Measurements from ENCODE around the gene KCNMB2. TPM values are rescaled to one million over a fixed set of nuclear protein-coding genes. Genes with fewer than 3 reads are reported as not detected.

KCNMB2 gene
- total RNA-seq, 1 experiment from 2014 or later, result not detected

DNA sequence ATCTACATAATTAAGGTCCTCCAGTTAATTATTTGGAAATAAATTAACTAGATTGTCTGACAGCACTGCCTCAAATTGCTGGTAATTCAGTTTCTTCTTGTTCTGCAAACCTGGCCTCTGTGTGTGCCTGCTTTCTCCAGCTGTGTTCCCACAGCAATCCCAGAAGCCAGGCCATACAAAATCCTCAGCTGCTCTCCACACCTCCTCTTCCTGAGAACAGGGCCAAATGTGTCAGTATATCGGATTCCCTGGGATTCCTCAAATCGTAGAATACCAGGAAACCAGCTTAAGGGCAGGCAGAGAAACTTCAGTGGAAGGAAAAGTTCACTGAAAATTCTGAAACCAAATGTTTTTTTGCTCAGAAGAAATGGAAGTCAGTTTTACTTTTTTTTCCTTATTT lies 273.9 kb downstream of the KCNMB2 start:
- TF ChIP-seq RELA (CRISPR knock-in tag; IDR thresholded peaks at IDR 0.05; ENCODE audit: borderline replicate concordance), result no peak
- TF ChIP-seq GTF2I (CRISPR knock-in tag; conservative IDR thresholded peaks at IDR 0.05), result no peak
- no peak for TF ChIP-seq CBFB (CRISPR knock-in tag; IDR thresholded peaks at IDR 0.05; ENCODE audit: low read depth)
- TF ChIP-seq, protein P1, sequence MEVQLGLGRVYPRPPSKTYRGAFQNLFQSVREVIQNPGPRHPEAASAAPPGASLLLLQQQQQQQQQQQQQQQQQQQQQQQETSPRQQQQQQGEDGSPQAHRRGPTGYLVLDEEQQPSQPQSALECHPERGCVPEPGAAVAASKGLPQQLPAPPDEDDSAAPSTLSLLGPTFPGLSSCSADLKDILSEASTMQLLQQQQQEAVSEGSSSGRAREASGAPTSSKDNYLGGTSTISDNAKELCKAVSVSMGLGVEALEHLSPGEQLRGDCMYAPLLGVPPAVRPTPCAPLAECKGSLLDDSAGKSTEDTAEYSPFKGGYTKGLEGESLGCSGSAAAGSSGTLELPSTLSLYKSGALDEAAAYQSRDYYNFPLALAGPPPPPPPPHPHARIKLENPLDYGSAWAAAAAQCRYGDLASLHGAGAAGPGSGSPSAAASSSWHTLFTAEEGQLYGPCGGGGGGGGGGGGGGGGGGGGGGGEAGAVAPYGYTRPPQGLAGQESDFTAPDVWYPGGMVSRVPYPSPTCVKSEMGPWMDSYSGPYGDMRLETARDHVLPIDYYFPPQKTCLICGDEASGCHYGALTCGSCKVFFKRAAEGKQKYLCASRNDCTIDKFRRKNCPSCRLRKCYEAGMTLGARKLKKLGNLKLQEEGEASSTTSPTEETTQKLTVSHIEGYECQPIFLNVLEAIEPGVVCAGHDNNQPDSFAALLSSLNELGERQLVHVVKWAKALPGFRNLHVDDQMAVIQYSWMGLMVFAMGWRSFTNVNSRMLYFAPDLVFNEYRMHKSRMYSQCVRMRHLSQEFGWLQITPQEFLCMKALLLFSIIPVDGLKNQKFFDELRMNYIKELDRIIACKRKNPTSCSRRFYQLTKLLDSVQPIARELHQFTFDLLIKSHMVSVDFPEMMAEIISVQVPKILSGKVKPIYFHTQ (CRISPR knock-in tag; IDR thresholded peaks at IDR 0.05), result no peak
- TF ChIP-seq ZNF263 (CRISPR knock-in tag; IDR thresholded peaks at IDR 0.05; ENCODE audit: low read depth), result no peak
- no peak for TF ChIP-seq SP1 (CRISPR knock-in tag; conservative IDR thresholded peaks at IDR 0.05)
- no peak for TF ChIP-seq PRDM15 (CRISPR knock-in tag; IDR thresholded peaks at IDR 0.05)
- TF ChIP-seq ELF4 (CRISPR knock-in tag; IDR thresholded peaks at IDR 0.05; ENCODE audit: low read depth), result no peak
- TF ChIP-seq RORB (CRISPR knock-in tag; IDR thresholded peaks at IDR 0.05), result no peak
- no peak for TF ChIP-seq NR3C1 (CRISPR knock-in tag; conservative IDR thresholded peaks at IDR 0.05; ENCODE audit: low read depth)
- TF ChIP-seq USF1 (CRISPR knock-in tag; IDR thresholded peaks at IDR 0.05), result no peak
- TF ChIP-seq KAT7 (CRISPR knock-in tag; IDR thresholded peaks at IDR 0.05; ENCODE audit: borderline replicate concordance), result no peak
- no peak for TF ChIP-seq NR2C2 (CRISPR knock-in tag; IDR thresholded peaks at IDR 0.05)
- TF ChIP-seq, protein P2, sequence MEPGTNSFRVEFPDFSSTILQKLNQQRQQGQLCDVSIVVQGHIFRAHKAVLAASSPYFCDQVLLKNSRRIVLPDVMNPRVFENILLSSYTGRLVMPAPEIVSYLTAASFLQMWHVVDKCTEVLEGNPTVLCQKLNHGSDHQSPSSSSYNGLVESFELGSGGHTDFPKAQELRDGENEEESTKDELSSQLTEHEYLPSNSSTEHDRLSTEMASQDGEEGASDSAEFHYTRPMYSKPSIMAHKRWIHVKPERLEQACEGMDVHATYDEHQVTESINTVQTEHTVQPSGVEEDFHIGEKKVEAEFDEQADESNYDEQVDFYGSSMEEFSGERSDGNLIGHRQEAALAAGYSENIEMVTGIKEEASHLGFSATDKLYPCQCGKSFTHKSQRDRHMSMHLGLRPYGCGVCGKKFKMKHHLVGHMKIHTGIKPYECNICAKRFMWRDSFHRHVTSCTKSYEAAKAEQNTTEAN (CRISPR knock-in tag; IDR thresholded peaks at IDR 0.05), result no peak
- TF ChIP-seq SMAD4 (CRISPR knock-in tag; IDR thresholded peaks at IDR 0.05), result no peak
- no peak for TF ChIP-seq SMAD3 (CRISPR knock-in tag; IDR thresholded peaks at IDR 0.05; ENCODE audit: borderline replicate concordance)
- TF ChIP-seq, protein P3, sequence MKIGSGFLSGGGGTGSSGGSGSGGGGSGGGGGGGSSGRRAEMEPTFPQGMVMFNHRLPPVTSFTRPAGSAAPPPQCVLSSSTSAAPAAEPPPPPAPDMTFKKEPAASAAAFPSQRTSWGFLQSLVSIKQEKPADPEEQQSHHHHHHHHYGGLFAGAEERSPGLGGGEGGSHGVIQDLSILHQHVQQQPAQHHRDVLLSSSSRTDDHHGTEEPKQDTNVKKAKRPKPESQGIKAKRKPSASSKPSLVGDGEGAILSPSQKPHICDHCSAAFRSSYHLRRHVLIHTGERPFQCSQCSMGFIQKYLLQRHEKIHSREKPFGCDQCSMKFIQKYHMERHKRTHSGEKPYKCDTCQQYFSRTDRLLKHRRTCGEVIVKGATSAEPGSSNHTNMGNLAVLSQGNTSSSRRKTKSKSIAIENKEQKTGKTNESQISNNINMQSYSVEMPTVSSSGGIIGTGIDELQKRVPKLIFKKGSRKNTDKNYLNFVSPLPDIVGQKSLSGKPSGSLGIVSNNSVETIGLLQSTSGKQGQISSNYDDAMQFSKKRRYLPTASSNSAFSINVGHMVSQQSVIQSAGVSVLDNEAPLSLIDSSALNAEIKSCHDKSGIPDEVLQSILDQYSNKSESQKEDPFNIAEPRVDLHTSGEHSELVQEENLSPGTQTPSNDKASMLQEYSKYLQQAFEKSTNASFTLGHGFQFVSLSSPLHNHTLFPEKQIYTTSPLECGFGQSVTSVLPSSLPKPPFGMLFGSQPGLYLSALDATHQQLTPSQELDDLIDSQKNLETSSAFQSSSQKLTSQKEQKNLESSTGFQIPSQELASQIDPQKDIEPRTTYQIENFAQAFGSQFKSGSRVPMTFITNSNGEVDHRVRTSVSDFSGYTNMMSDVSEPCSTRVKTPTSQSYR (CRISPR knock-in tag; IDR thresholded peaks at IDR 0.05), result no peak
- no peak for TF ChIP-seq ZNF423 (CRISPR knock-in tag; IDR thresholded peaks at IDR 0.05)
- no peak for TF ChIP-seq FOXK1 (CRISPR knock-in tag; IDR thresholded peaks at IDR 0.05)
- peak overlapping the region; percentile 12; the same call in 1 of the 2 replicates for H3K27ac Mint-ChIP-seq
- CTCF ChIA-PET, result no interaction called here
- H3K4me1 Mint-ChIP-seq, result peaks cover 22% of the 10 kb centered on the region
- ATAC-seq (no peak), DNase-seq (ENCODE audit: low spot score) (no peak)
- no peak overlapping the region for H3K4me3 Mint-ChIP-seq
- peaks cover 5% of the 10 kb centered on the region for H3K9me3 Mint-ChIP-seq
- no peaks in the 10 kb centered on the region for H3K27me3 Mint-ChIP-seq (ENCODE audit: low read depth)
- POLR2A ChIA-PET, result interaction anchor here (0.7 kb wide), 1 partner anchor 138 kb away, joined by 3 read pairs; no protein-coding TSS in a partner anchor
- peaks cover 2% of the 10 kb centered on the region for H3K36me3 Mint-ChIP-seq
